Smooth muscle cell (in vitro differentiated cells): ENCODE results near the gene RALGPS1. TPM values are rescaled to one million over a fixed set of nuclear protein-coding genes. Genes with fewer than 3 reads are reported as not detected.

Experiments
- DNase-seq: peaks from one replicate; lab custom pipeline; 2025; ENCODE audit not compliant: unreplicated experiment; lab: John Stamatoyannopoulos, UW
- H2AFZ ChIP-seq: fragments of 200-600 bp; sonication (generic); 2 replicates; pipeline ENCODE4 v1.6.0; 2016; ENCODE audit warnings: antibody characterized with exemption, low read depth, mild to moderate bottlenecking
- H3F3A ChIP-seq: fragments of 200-600 bp; sonication (generic); 2 replicates; pipeline ENCODE4 v1.6.0; 2017; ENCODE audit warnings: antibody characterized with exemption, low read depth
- H3K27ac ChIP-seq: fragments of 200-600 bp; sonication (generic); 2 replicates; pipeline ENCODE4 v1.5.1; 2016; ENCODE audit warnings: low read depth, mild to moderate bottlenecking
- H3K27me3 ChIP-seq: fragments of 200-600 bp; sonication (generic); 2 replicates; pipeline ENCODE4 v1.6.1; 2016; ENCODE audit warnings: low read depth, mild to moderate bottlenecking
- H3K36me3 ChIP-seq: fragments of 200-600 bp; sonication (generic); 2 replicates; pipeline ENCODE4 v1.5.1; 2016; ENCODE audit warnings: low read depth
- H3K4me1 ChIP-seq: fragments of 200-600 bp; sonication (generic); 2 replicates; pipeline ENCODE4 v1.5.1; 2016; ENCODE audit warnings: low read depth
- H3K4me2 ChIP-seq: fragments of 200-600 bp; sonication (generic); 2 replicates; pipeline ENCODE4 v1.6.0; 2016; ENCODE audit warnings: mild to moderate bottlenecking
- H3K4me3 ChIP-seq: fragments of 200-600 bp; sonication (generic); 2 replicates; pipeline ENCODE4 v1.5.1; 2016; ENCODE audit warnings: mild to moderate bottlenecking
- H3K79me2 ChIP-seq: fragments of 200-600 bp; sonication (generic); 2 replicates; pipeline ENCODE4 v1.6.0; 2016; ENCODE audit warnings: low read depth, mild to moderate bottlenecking
- H3K9ac ChIP-seq: fragments of 200-600 bp; sonication (generic); 2 replicates; pipeline ENCODE4 v1.6.0; 2016; ENCODE audit warnings: low read depth
- H3K9me3 ChIP-seq: fragments of 200-600 bp; sonication (generic); replicated peaks from 2 replicates; pipeline ENCODE4 v1.5.1; 2016; ENCODE audit warnings: low read depth
- H4K20me1 ChIP-seq: fragments of 200-600 bp; sonication (generic); 2 replicates; pipeline ENCODE4 v1.6.0; 2016; ENCODE audit warnings: low read depth
- WGBS: methylation state at CpG from one replicate; pipeline ENCODE4 v1.1.7; 2016; ENCODE audit warnings: low lambda C conversion rate; 5-methylcytosine and 5-hydroxymethylcytosine counted together
- polyA plus RNA-seq: library from polyadenylated mRNA; unstranded; fragments of >200 nt; fragmentation: Nextera tagmentation; extraction: Ambion mirVana; gene quantifications from 2 replicates; pipeline ENCODE4 v1.2.1, GENCODE V29; 2016
- total RNA-seq: library from RNA; depleted of rRNA; stranded (reverse); fragments of >200 nt; gene quantifications from 2 replicates; pipeline ENCODE4 v1.2.3, GENCODE V29; 2014
- TF ChIP-seq, protein P1 (sequence below): fragments of 200-600 bp; sonication (generic); IDR thresholded peaks from 2 replicates; pipeline ENCODE4 v1.5.1; 2017; ENCODE audit warnings: borderline replicate concordance, mild to moderate bottlenecking, antibody characterized with exemption; ENCODE audit not compliant: insufficient read depth, poor library complexity, severe bottlenecking

Gene RALGPS1
- total and polyA plus RNA-seq, 2 experiments from 2014 or later: 2.1 to 4.0 TPM

DNA sequence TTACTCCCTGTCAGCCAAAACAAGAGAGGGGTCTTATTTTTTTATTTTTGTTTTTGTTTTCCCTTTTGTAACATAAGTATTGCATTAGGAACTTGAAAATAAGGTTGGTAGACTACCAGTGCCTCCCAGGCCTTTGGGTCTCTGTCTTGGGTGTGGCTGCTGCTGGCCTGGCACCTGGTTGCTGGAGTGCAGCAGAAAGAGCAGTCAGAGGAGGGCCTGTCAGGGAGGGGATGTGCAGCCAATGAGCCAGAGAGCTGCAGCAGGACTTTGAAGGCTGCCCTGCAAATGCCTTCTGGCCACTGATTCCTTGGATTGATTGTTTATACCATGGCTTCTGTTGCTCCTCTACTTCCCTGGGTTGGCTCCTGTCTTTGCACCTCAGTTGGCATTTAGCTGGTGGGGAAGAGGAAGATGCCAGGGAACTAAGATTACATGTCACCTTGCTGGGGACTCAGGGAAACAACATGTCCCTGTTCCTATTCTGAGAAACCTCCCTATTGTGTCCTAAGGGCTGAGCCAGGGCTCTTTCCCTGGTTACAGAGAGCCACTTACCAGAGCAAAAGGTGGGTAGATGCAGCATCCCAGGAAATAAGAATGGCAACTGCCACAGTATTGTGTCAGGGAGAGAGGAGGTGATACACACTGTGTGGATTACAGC lies 141.3 kb downstream of the RALGPS1 start:
- Histone ChIP-seq H4K20me1 (no peaks in the 10 kb centered on the region), H3K4me2 (no peak overlapping the region), H3K4me1 (no peaks in the 10 kb centered on the region), H3K4me3 (no peak overlapping the region), H3K9ac (no peak overlapping the region), H3K27ac (no peak overlapping the region), H3F3A (peaks cover 5% of the 10 kb centered on the region), H3K9me3 (no peaks in the 10 kb centered on the region), H3K79me2 (no peaks in the 10 kb centered on the region), H3K36me3 (no peaks in the 10 kb centered on the region), H2AFZ (no peak overlapping the region), H3K27me3 (no peaks in the 10 kb centered on the region)
- TF ChIP-seq, protein P1, sequence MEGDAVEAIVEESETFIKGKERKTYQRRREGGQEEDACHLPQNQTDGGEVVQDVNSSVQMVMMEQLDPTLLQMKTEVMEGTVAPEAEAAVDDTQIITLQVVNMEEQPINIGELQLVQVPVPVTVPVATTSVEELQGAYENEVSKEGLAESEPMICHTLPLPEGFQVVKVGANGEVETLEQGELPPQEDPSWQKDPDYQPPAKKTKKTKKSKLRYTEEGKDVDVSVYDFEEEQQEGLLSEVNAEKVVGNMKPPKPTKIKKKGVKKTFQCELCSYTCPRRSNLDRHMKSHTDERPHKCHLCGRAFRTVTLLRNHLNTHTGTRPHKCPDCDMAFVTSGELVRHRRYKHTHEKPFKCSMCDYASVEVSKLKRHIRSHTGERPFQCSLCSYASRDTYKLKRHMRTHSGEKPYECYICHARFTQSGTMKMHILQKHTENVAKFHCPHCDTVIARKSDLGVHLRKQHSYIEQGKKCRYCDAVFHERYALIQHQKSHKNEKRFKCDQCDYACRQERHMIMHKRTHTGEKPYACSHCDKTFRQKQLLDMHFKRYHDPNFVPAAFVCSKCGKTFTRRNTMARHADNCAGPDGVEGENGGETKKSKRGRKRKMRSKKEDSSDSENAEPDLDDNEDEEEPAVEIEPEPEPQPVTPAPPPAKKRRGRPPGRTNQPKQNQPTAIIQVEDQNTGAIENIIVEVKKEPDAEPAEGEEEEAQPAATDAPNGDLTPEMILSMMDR: no peak
- DNase-seq: no peak

DNA sequence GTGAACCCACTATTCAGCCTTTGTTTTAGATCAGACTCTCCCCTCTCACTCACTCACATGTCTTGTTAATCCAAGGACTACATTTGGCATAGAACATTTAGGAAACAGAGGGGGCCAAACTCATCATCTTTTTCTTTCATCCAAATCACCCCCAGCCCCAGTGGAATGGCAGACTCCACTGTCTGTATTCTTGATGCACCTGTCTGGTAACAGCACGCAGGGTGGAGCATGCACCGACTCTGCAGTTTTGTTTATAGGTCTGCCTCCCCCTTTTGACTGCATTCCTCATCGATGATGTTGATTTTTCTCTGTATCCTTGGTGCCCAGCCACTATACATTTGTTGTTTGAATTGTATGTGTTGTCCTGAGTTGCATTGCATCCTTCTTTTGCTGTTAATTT lies 141.9 kb downstream of the RALGPS1 start:
- Histone ChIP-seq H2AFZ (no peak overlapping the region), H3F3A (peaks cover 3% of the 10 kb centered on the region), H4K20me1 (no peaks in the 10 kb centered on the region), H3K4me3 (no peak overlapping the region), H3K36me3 (no peaks in the 10 kb centered on the region), H3K79me2 (no peaks in the 10 kb centered on the region), H3K9ac (no peak overlapping the region), H3K4me1 (no peaks in the 10 kb centered on the region), H3K27ac (no peak overlapping the region), H3K9me3 (no peaks in the 10 kb centered on the region), H3K4me2 (no peak overlapping the region), H3K27me3 (no peaks in the 10 kb centered on the region)
- no peak for DNase-seq
- 93% methylated on average over 3 of the region's 3 CpGs for WGBS
- TF ChIP-seq, protein P1: no peak

DNA sequence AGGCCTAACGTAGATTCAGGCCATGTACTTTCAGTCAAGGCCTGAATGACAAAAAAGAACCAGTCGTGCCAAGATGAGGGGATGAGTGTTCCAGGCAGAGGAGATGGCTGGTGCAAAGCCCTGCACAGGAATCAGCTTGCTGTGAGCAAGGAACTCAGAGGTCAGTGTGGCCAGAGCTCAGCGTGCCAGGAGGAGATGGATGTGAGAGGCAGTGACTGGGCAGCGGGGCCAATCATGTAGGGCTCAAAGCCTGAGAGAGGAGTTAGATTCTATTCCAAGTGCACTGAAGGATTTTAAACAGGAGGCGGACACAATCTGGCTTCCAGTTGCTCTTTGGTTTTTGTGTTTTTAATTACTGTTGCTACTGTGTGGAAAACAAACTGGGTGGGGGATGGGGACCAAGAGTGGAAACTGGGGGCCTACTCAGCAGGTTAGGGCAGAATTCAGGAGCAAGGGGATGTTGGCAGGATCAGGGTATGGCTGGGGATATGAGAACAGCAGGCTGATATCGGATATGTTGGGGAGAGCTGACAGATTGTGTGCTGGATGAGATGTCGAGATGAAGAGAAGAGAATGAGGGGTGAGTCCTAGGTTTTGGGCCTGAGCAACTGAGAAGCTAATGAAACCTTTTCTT lies 143.5 kb downstream of the RALGPS1 start:
- no peak overlapping the region for H3K9ac ChIP-seq
- DNase-seq: no peak
- TF ChIP-seq, protein P1: no peak
- no peak overlapping the region for H2AFZ ChIP-seq
- H3K36me3 ChIP-seq: no peaks in the 10 kb centered on the region
- no peaks in the 10 kb centered on the region for H3K9me3 ChIP-seq
- no peaks in the 10 kb centered on the region for H3F3A ChIP-seq
- no peaks in the 10 kb centered on the region for H3K4me1 ChIP-seq
- H3K4me2 ChIP-seq: no peak overlapping the region
- H3K79me2 ChIP-seq: no peaks in the 10 kb centered on the region
- no peak overlapping the region for H3K4me3 ChIP-seq
- no peak overlapping the region for H3K27ac ChIP-seq
- no peaks in the 10 kb centered on the region for H4K20me1 ChIP-seq
- WGBS: 94% methylated on average over 7 of the region's 7 CpGs
- no peaks in the 10 kb centered on the region for H3K27me3 ChIP-seq

DNA sequence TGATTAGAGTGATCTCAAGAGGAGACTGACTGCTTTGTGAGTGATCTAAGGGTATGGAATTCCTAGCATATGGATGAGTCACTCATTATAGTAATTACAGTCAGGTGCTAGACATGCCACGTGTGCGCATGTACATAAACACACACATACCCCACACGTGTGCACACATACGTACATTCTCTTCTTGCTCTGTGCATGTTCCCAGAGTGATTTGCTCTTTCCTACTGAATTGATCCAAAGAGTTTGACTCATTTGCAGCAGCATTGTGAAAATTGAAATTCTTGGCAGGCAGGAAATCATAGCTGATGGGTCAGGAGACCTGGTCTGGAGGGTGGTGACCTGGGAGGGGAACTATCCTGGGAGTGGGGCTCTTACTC lies 144.1 kb downstream of the RALGPS1 start:
- DNase-seq: no peak
- Histone ChIP-seq H3K9me3 (no peaks in the 10 kb centered on the region), H3K36me3 (no peaks in the 10 kb centered on the region), H3K27me3 (no peaks in the 10 kb centered on the region), H3K9ac (no peak overlapping the region), H3F3A (no peaks in the 10 kb centered on the region), H3K4me1 (no peaks in the 10 kb centered on the region), H4K20me1 (no peaks in the 10 kb centered on the region), H3K79me2 (no peaks in the 10 kb centered on the region), H3K4me3 (no peak overlapping the region), H3K27ac (no peak overlapping the region), H2AFZ (no peak overlapping the region), H3K4me2 (no peak overlapping the region)
- WGBS: 81% methylated on average over 4 of the region's 4 CpGs
- TF ChIP-seq, protein P1: no peak
